ENCODE results near the gene KLHL3. TPM values are rescaled to one million over a fixed set of nuclear protein-coding genes. Genes with fewer than 3 reads are reported as not detected.

Gene KLHL3
- total and polyA plus RNA-seq, 9 of the 15 experiments (the other 6 are each of a cell fraction or from before 2014, with no cell fraction given): under 0.01 to 1.5 (median 0.22) TPM

DNA sequence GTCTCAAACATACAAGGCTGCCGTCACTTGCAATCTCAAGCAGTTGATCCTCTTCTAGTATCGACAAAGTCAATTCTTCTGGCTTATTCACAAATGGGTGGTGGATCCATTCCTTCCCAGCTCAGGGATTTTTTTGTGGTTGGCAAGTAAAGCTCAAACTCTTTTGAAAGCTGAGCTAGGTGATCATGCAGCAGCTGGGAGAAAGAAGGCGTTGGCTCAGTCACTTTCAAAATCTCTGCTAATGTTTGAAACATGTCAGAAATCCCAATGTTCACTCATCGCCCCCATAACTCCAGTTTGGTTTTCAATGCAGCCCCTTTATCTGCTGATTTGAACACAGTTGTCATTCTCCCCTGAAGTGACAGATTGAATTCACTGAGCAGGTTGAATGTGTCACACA, 22.2 kb upstream of the KLHL3 start:
- BruUV-seq (replicated peaks): no TSS peak
- no peaks in the 10 kb centered on the region for H3K9me1 ChIP-seq (ENCODE audit: control insufficient read depth, insufficient read depth, low read length)
- no peak overlapping the region for H3K4me3 ChIP-seq
- H3K4me1 ChIP-seq (replicated peaks in 1 of 2; ENCODE audit: control insufficient read depth in 2 of 2, insufficient read depth in 2 of 2, low read length in 2 of 2): peaks cover 0 to 15% of the 10 kb centered on the region in 2 experiments; a peak in 3 of 5 replicates
- DNase-seq (ENCODE audit: extremely low read depth in 1 of 4, low spot score in 3 of 4) (no peak), ATAC-seq (no peak), FAIRE-seq (no peak)
- ChIA-PET POLR2A (no interaction called here), CTCF (ENCODE audit: low intra/inter-chr PET ratio) (no interaction called here)
- H4K20me1 ChIP-seq (replicated peaks; ENCODE audit: control insufficient read depth, insufficient read depth, low read length): 0 out of 2 replicates have a peak, but pooled peaks cover 7% of the 10 kb centered on the region
- no peaks in the 10 kb centered on the region for H3K36me3 ChIP-seq (ENCODE audit: control insufficient read depth, insufficient read depth, low read length)
- in situ Hi-C loops (cut with MboI) (no loop called here), intact Hi-C loops (cut with micrococcal nuclease) (no loop called here)
- WGBS (ENCODE audit: insufficient coverage, low coverage, missing lambda C conversion rate): 23% methylated on average over 4 of the region's 4 CpGs
- H3K4me2 ChIP-seq (ENCODE audit: insufficient read depth, low read length): no peak overlapping the region
- no peak overlapping the region for H3K27ac ChIP-seq (ENCODE audit: extremely low read depth, low read depth, low read length)
- no peak overlapping the region for H2AFZ ChIP-seq (ENCODE audit: low read depth, low read length)
- TF ChIP-seq U2AF1 (optimal IDR thresholded peaks at IDR 0.05; ENCODE audit: low read depth, low read length): no peak
- TF ChIP-seq ZKSCAN3 (CRISPR knock-in tag; IDR thresholded peaks at IDR 0.05): no peak
- TF ChIP-seq HDAC2 (IDR thresholded peaks at IDR 0.05): no peak
- TF ChIP-seq NEUROD1 (IDR thresholded peaks at IDR 0.05; ENCODE audit: borderline replicate concordance, low read depth, low read length, partially characterized antibody): no peak
- no peak for TF ChIP-seq HOXB6 (CRISPR knock-in tag; IDR thresholded peaks at IDR 0.05; ENCODE audit: borderline replicate concordance)
- TF ChIP-seq FUS (optimal IDR thresholded peaks at IDR 0.05; ENCODE audit: low read depth, low read length): no peak
- TF ChIP-seq SMAD3 (CRISPR knock-in tag; conservative IDR thresholded peaks at IDR 0.05): no peak
- TF ChIP-seq BMI1 (IDR thresholded peaks at IDR 0.05; ENCODE audit: low read length): no peak
- no peak for TF ChIP-seq ZNF239 (CRISPR knock-in tag; IDR thresholded peaks at IDR 0.05)
- no peaks in the 10 kb centered on the region for H3K9me3 ChIP-seq (replicated peaks; ENCODE audit: control insufficient read depth, insufficient read depth, low read depth, low read length)
- H3K9ac ChIP-seq (ENCODE audit: insufficient read depth in 1 of 2, low read depth in 2 of 2, low read length in 2 of 2): no peak overlapping the region
- peaks cover 11% of the 10 kb centered on the region for H3K79me2 ChIP-seq (ENCODE audit: control insufficient read depth, insufficient read depth, low read length)
- H3K27me3 ChIP-seq (ENCODE audit: control insufficient read depth in 2 of 2, insufficient read depth in 2 of 2, low read length in 2 of 2): peaks cover 6 to 9% of the 10 kb centered on the region in 2 experiments; a peak in 3 of 5 replicates
